Measurements from ENCODE around the gene ALPL. TPM values are rescaled to one million over a fixed set of nuclear protein-coding genes. Genes with fewer than 3 reads are reported as not detected.

The ALPL gene
- total and polyA plus RNA-seq, 9 of the 15 experiments (the other 6 are each of a cell fraction or from before 2014, with no cell fraction given) = 0.04 to 0.38 (median 0.18) TPM; not detected in 4

GRCh38 chr1:21537511-21537931 is 28.3 kb downstream of the ALPL start (continued):
- no peak for TF ChIP-seq HOXB6 (CRISPR knock-in tag; IDR thresholded peaks at IDR 0.05; ENCODE audit: borderline replicate concordance)

- H3K4me2 ChIP-seq (ENCODE audit: insufficient read depth, low read length) = no peak overlapping the region
- no peaks in the 10 kb centered on the region for H3K79me2 ChIP-seq (ENCODE audit: control insufficient read depth, insufficient read depth, low read length)
- H3K9ac ChIP-seq (ENCODE audit: insufficient read depth in 1 of 2, low read depth in 2 of 2, low read length in 2 of 2) = peak overlapping the region in 1 of 2 experiments; percentile 69; a peak in 2 of 4 replicates
- POLR2A ChIA-PET = interaction anchor here (1.1 kb wide), 1 partner anchor 10 kb away, joined by 3 read pairs; no protein-coding TSS in a partner anchor
- BruUV-seq (replicated peaks) = no TSS peak
- in situ Hi-C loops (cut with MboI) = no loop called here
- peaks cover 15% of the 10 kb centered on the region; the same call in 1 of the 2 replicates for H4K20me1 ChIP-seq (replicated peaks; ENCODE audit: control insufficient read depth, insufficient read depth, low read length)
- H2AFZ ChIP-seq (ENCODE audit: low read depth, low read length) = no peak overlapping the region
- DNase-seq (ENCODE audit: extremely low read depth in 1 of 4, low spot score in 3 of 4) (no peak), FAIRE-seq (no peak), ATAC-seq (no peak)
- peaks cover 49 to 62% of the 10 kb centered on the region in 2 experiments for H3K27me3 ChIP-seq (ENCODE audit: control insufficient read depth in 2 of 2, insufficient read depth in 2 of 2, low read length in 2 of 2)
- CTCF ChIA-PET (ENCODE audit: low intra/inter-chr PET ratio) = no interaction called here
- H3K27ac ChIP-seq (ENCODE audit: extremely low read depth, low read depth, low read length) = no peak overlapping the region
- intact Hi-C loops (cut with micrococcal nuclease) = loop anchor here (2.0 kb wide), 1 partner anchor 121 kb away; no protein-coding TSS in a partner anchor
- no peaks in the 10 kb centered on the region for H3K9me3 ChIP-seq (replicated peaks; ENCODE audit: control insufficient read depth, insufficient read depth, low read depth, low read length)
- 11% methylated on average over 25 of the region's 27 CpGs for WGBS (ENCODE audit: insufficient coverage, low coverage, missing lambda C conversion rate)
- H3K9me1 ChIP-seq (ENCODE audit: control insufficient read depth, insufficient read depth, low read length) = no peaks in the 10 kb centered on the region
- peaks cover 0 to 14% of the 10 kb centered on the region in 2 experiments; a peak in 2 of 5 replicates for H3K4me1 ChIP-seq (replicated peaks in 1 of 2; ENCODE audit: control insufficient read depth in 2 of 2, insufficient read depth in 2 of 2, low read length in 2 of 2)
- no peaks in the 10 kb centered on the region for H3K36me3 ChIP-seq (ENCODE audit: control insufficient read depth, insufficient read depth, low read length)
- H3K4me3 ChIP-seq = no peak overlapping the region
- TF ChIP-seq KDM2B (CRISPR knock-in tag; IDR thresholded peaks at IDR 0.05) (no peak), MLX (CRISPR knock-in tag; conservative IDR thresholded peaks at IDR 0.05) (no peak), HDAC6 (IDR thresholded peaks at IDR 0.05; ENCODE audit: low read depth, low read length) (no peak), BRD9 (IDR thresholded peaks at IDR 0.05; ENCODE audit: low read depth, partially characterized antibody) (no peak), RBM15 (IDR thresholded peaks at IDR 0.05; ENCODE audit: insufficient read depth, low read length) (no peak), MAX (CRISPR knock-in tag; IDR thresholded peaks at IDR 0.05) (no peak), AFF1 (IDR thresholded peaks at IDR 0.05; ENCODE audit: low read depth in 1 of 2, partially characterized antibody in 2 of 2) (no peak), ARID3B (CRISPR knock-in tag; IDR thresholded peaks at IDR 0.05; ENCODE audit: borderline replicate concordance) (no peak), DNMT1 (IDR thresholded peaks at IDR 0.05) (no peak), ERF (CRISPR knock-in tag; IDR thresholded peaks at IDR 0.05) (no peak), CBFA2T2 (conservative IDR thresholded peaks at IDR 0.05) (no peak), SETDB1 (IDR thresholded peaks at IDR 0.05; ENCODE audit: low read length) (no peak), ZNF695 (CRISPR knock-in tag; IDR thresholded peaks at IDR 0.05) (no peak)
Observed at GRCh38 chr1:21537932-21538630, 28.9 kb downstream of the ALPL start.
